A673 (cell line): ENCODE results near the gene PARN. TPM values are rescaled to one million over a fixed set of nuclear protein-coding genes. Genes with fewer than 3 reads are reported as not detected.

Experiments used
- BruUV-seq: library from RNA; stranded (reverse); fragments of 400-500 nt; replicated peaks from 2 replicates; lab custom pipeline; 2021; lab: Mats Ljungman, UMichigan
- CTCF ChIA-PET: fragments of 300-600 bp; sonication (Branson Sonifier 250); formaldehyde crosslinking; loops from one replicate; lab custom pipeline; 2022; ENCODE audit warnings: antibody characterized with exemption; lab: Charles Lee
- POLR2A ChIA-PET: fragments of 300-600 bp; sonication (Branson Sonifier 250); formaldehyde crosslinking; loops from one replicate; lab custom pipeline; 2022; ENCODE audit warnings: antibody characterized with exemption; ENCODE audit not compliant: low non-redundant PET; lab: Charles Lee
- DNase-seq: peaks from one replicate; pipeline ENCODE4 v3.0.0-alpha.2; 2015; ENCODE audit warnings: low spot score
- H3K27ac ChIP-seq: fragments of 200-600 bp; sonication (generic); 2 replicates; pipeline ENCODE4 v1.5.1; 2016; ENCODE audit warnings: mixed run types, low read depth, mild to moderate bottlenecking, mixed read lengths, antibody characterized with exemption, low read length; ENCODE audit not compliant: poor library complexity, severe bottlenecking
- H3K27me3 ChIP-seq: fragments of 200-600 bp; sonication (generic); replicated peaks from 2 replicates; pipeline ENCODE4 v1.6.1; 2017; ENCODE audit warnings: mixed run types, low read depth, mild to moderate bottlenecking, mixed read lengths, antibody characterized with exemption, low read length; ENCODE audit not compliant: insufficient read depth, poor library complexity
- H3K36me3 ChIP-seq: fragments of 200-600 bp; sonication (generic); 2 replicates; pipeline ENCODE4 v1.6.1; 2016; ENCODE audit warnings: mixed run types, mild to moderate bottlenecking, mixed read lengths, antibody characterized with exemption, low read length; ENCODE audit not compliant: insufficient read depth, poor library complexity, severe bottlenecking
- H3K4me1 ChIP-seq: fragments of 200-600 bp; sonication (generic); 2 replicates; pipeline ENCODE4 v1.6.1; 2017; ENCODE audit warnings: mixed run types, mild to moderate bottlenecking, mixed read lengths, antibody characterized with exemption, low read length; ENCODE audit not compliant: insufficient read depth, poor library complexity, severe bottlenecking
- H3K4me3 ChIP-seq: fragments of 200-600 bp; sonication (generic); 2 replicates; pipeline ENCODE4 v1.5.1; 2016; ENCODE audit warnings: low read depth, mixed run types, mild to moderate bottlenecking, mixed read lengths, low read length; ENCODE audit not compliant: poor library complexity, severe bottlenecking
- H3K9me3 ChIP-seq: fragments of 200-600 bp; sonication (generic); 2 replicates; pipeline ENCODE4 v1.6.1; 2016; ENCODE audit warnings: mixed run types, low read depth, mild to moderate bottlenecking, mixed read lengths, antibody characterized with exemption, low read length; ENCODE audit not compliant: poor library complexity, severe bottlenecking
- EZH2 ChIP-seq: fragments of 200-600 bp; sonication (generic); IDR thresholded peaks from 2 replicates; pipeline ENCODE4 v1.6.1; 2017; ENCODE audit warnings: borderline replicate concordance, low read depth, mild to moderate bottlenecking, mixed read lengths, antibody characterized with exemption, low read length; ENCODE audit not compliant: poor library complexity, severe bottlenecking
- intact Hi-C: fragments of 100-400 bp; cut with micrococcal nuclease; formaldehyde crosslinking; loops from one replicate; pipeline ENCODE4 v1.10.0; 2022; ENCODE audit not compliant: unreplicated experiment
- total RNA-seq: library from RNA; stranded (reverse); gene quantifications from 2 replicates; pipeline ENCODE4 v1.2.3, GENCODE V29; 2021
- TF ChIP-seq, protein P1 (sequence below): fragments of 300-800, 200-600 bp; sonication (generic); conservative IDR thresholded peaks from 2 replicates; pipeline ENCODE4 v1.5.1; 2017; ENCODE audit warnings: low read depth, mild to moderate bottlenecking, antibody characterized with exemption, low read length, moderate library complexity, mixed read lengths

The PARN gene
- total RNA-seq, 1 experiment from 2014 or later, result 37.5 TPM

DNA sequence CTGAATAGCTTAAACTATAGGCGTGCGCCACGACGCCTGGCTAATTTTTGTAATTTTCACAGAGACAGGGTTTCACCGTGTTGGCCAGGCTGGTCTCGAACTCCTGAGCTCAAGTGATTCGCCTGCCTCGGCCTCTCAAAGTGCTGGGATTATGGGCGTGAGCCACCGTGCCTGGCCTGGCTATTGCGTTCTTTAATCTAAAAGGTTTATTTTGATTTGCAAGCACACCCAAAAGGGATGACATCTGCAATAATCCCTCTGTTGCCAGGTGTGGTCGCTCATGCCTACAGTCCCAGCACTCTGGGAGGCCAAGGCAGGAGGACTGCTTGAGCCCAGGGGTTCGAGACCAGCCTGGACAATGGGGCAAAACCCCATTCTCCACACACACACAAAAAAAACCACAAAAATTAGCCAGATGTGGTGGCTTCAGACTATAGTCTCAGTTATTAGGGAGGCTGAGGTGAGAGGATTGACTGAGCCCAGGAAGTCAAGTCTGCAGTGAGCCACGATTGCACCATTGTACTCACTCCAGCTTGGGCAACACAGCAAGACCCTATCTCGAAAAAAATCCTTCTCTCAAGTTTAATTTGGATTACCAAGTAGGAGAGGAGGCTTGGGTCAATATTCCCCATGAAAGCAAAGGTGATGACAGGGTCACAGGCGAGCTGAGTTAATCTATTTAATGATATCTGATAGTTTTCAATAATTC is 144.1 kb downstream of the PARN start:
- Histone ChIP-seq H3K4me1 (peaks cover 33% of the 10 kb centered on the region), H3K36me3 (peaks cover 2% of the 10 kb centered on the region), H3K9me3 (no peaks in the 10 kb centered on the region), H3K27me3 (no peaks in the 10 kb centered on the region), H3K4me3 (no peak overlapping the region), H3K27ac (peak overlapping the region; percentile 71)
- TF ChIP-seq, protein P1, sequence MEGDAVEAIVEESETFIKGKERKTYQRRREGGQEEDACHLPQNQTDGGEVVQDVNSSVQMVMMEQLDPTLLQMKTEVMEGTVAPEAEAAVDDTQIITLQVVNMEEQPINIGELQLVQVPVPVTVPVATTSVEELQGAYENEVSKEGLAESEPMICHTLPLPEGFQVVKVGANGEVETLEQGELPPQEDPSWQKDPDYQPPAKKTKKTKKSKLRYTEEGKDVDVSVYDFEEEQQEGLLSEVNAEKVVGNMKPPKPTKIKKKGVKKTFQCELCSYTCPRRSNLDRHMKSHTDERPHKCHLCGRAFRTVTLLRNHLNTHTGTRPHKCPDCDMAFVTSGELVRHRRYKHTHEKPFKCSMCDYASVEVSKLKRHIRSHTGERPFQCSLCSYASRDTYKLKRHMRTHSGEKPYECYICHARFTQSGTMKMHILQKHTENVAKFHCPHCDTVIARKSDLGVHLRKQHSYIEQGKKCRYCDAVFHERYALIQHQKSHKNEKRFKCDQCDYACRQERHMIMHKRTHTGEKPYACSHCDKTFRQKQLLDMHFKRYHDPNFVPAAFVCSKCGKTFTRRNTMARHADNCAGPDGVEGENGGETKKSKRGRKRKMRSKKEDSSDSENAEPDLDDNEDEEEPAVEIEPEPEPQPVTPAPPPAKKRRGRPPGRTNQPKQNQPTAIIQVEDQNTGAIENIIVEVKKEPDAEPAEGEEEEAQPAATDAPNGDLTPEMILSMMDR, result no peak
- TF ChIP-seq EZH2, result no peak
- no TSS peak for BruUV-seq
- ChIA-PET POLR2A (no interaction called here), CTCF (no interaction called here)
- intact Hi-C loops, result no loop called here
- no peak for DNase-seq

DNA sequence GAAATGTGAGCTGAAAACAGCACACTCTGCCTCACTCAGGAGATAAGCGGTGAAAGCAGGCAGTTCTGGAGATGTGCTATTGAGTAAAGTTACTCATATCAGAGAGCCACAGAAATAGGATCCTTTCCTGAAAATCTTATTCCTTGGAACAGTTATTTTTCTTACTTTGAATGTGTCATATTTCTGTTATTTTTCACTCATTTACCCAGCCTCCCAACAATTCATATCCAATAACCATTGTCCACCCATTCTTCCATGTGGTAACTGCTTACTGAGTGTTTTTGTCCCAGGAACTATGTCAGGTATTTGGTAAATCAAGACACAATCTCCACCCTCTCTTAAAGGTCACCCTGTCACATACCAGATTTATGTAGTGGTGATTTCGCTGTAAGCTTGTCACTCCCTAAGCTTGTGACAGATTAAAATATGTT is 144.9 kb downstream of the PARN start:
- DNase-seq, result no peak
- Histone ChIP-seq H3K36me3 (peaks cover 7% of the 10 kb centered on the region), H3K27me3 (no peaks in the 10 kb centered on the region), H3K4me3 (no peak overlapping the region), H3K9me3 (no peaks in the 10 kb centered on the region), H3K4me1 (peaks cover 33% of the 10 kb centered on the region), H3K27ac (no peak overlapping the region)
- no peak for TF ChIP-seq EZH2
- no TSS peak for BruUV-seq
- intact Hi-C loops, result no loop called here
- CTCF ChIA-PET, result no interaction called here
- POLR2A ChIA-PET, result no interaction called here

DNA sequence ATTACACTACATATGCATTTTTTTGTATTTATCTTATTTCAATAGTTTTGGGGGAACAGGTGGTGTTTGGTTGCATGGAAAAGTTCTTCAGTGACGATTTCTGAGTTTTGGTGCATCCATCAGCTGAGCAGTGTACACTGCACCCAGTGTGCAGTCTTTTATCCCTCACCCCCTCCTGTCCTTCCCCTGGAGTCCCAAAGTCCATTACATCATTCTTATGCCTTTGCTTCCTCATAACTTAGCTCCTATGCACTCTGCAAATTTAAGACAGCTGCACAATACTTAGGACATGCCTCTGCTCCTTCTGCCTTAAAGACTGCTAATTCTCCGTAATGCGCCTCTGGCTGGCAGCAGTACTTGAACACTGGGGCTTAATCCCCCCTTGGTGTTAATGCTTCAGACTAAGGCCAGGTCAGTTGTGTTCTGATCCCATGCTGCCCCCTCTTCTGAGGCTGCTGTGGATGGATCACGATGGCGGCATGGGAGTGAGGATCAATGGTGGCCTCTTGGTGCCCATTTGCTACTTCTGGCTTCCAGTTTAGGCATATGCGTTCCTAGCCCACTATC is 146.2 kb downstream of the PARN start:
- H3K4me3 ChIP-seq, result no peak overlapping the region
- intact Hi-C loops, result no loop called here
- ChIA-PET POLR2A (no interaction called here), CTCF (no interaction called here)
- H3K27ac ChIP-seq, result no peak overlapping the region
- H3K27me3 ChIP-seq, result no peaks in the 10 kb centered on the region
- H3K9me3 ChIP-seq, result no peaks in the 10 kb centered on the region
- H3K4me1 ChIP-seq, result peaks cover 31% of the 10 kb centered on the region
- BruUV-seq, result no TSS peak
- no peak for DNase-seq
- H3K36me3 ChIP-seq, result peaks cover 7% of the 10 kb centered on the region
- TF ChIP-seq, protein P1, result no peak

DNA sequence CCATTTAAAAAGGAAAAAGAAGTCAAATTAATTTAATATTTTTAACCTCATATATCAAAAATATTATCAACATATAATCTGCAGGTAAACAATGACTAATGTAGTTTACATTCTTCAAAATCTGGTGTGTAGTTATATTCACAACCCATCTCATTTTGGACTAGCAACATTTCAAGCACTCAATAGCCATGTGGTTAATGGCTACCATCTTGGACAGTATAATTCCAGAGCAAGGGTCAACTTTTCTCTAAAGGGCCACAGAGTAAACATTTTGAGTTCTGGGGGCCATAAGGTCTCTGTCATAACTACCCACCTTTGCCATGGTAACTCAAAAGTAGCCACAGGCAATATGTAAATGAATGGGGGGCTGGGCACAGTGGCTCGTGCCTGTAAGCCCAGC is 153.9 kb downstream of the PARN start:
- POLR2A ChIA-PET, result no interaction called here
- Histone ChIP-seq H3K36me3 (peaks cover 7% of the 10 kb centered on the region), H3K4me3 (no peak overlapping the region), H3K27me3 (no peaks in the 10 kb centered on the region), H3K9me3 (peaks cover 4% of the 10 kb centered on the region), H3K27ac (no peak overlapping the region), H3K4me1 (no peaks in the 10 kb centered on the region)
- BruUV-seq, result no TSS peak
- CTCF ChIA-PET, result no interaction called here
- intact Hi-C loops, result no loop called here
- no peak for DNase-seq
- TF ChIP-seq, protein P1, result no peak
- no peak for TF ChIP-seq EZH2
